Measurements from ENCODE around the gene RTCB.

Gene RTCB

GRCh38 chr22:32411829-32412592 lies at the start of gene RTCB:
Gene RTCB (minus strand): TSS chr22:32412247. CDS start chr22:32412156, 91 bp downstream.
- peak; percentile 94 for DNase-seq

GRCh38 chr22:32457031-32457430 lies 45.0 kb upstream of the RTCB start:
- DNase-seq = no peak

GRCh38 chr22:32448980-32449379 lies 36.9 kb upstream of the RTCB start:
- no peak for DNase-seq

GRCh38 chr22:32446321-32446720 lies 34.3 kb upstream of the RTCB start:
- no peak for DNase-seq

GRCh38 chr22:32444068-32444467 lies 32.0 kb upstream of the RTCB start:
- no peak for DNase-seq

GRCh38 chr22:32430352-32430751 lies 18.3 kb upstream of the RTCB start:
- no peak for DNase-seq

- DNase-seq = no peak
Observed at GRCh38 chr22:32426881-32427280, 14.8 kb upstream of the RTCB start.

- no peak for DNase-seq
Observed at GRCh38 chr22:32423664-32424063, 11.6 kb upstream of the RTCB start.

- no peak for DNase-seq
Observed at GRCh38 chr22:32422062-32422461, 10.0 kb upstream of the RTCB start.

- DNase-seq = no peak
Observed at GRCh38 chr22:32421484-32421883, 9.4 kb upstream of the RTCB start.

GRCh38 chr22:32417906-32418305 lies 5.9 kb upstream of the RTCB start:
- no peak for DNase-seq

GRCh38 chr22:32416556-32417085 lies 4.6 kb upstream of the RTCB start:
- DNase-seq = no peak

- no peak for DNase-seq
Observed at GRCh38 chr22:32414191-32414590, 2.1 kb upstream of the RTCB start.

GRCh38 chr22:32413719-32414118 lies 1.7 kb upstream of the RTCB start:
- DNase-seq = no peak

GRCh38 chr22:32411402-32411801 lies 645 bp downstream of the RTCB start:
- no peak for DNase-seq

GRCh38 chr22:32410459-32410858 lies 1.6 kb downstream of the RTCB start:
- DNase-seq = no peak

- no peak for DNase-seq
Observed at GRCh38 chr22:32409977-32410376, 2.1 kb downstream of the RTCB start.

GRCh38 chr22:32407936-32408335 lies 4.1 kb downstream of the RTCB start:
- DNase-seq = no peak

GRCh38 chr22:32407312-32407711 lies 4.7 kb downstream of the RTCB start:
- DNase-seq = no peak

- no peak for DNase-seq
Observed at GRCh38 chr22:32404021-32404420, 8.0 kb downstream of the RTCB start.

- DNase-seq = no peak
Observed at GRCh38 chr22:32401486-32401885, 10.6 kb downstream of the RTCB start.

GRCh38 chr22:32396746-32397145 lies 15.3 kb downstream of the RTCB start:
- DNase-seq = no peak

- DNase-seq = no peak
Observed at GRCh38 chr22:32396255-32396654, 15.8 kb downstream of the RTCB start.

- DNase-seq = no peak
Observed at GRCh38 chr22:32395107-32395506, 16.9 kb downstream of the RTCB start.

- DNase-seq = no peak
Observed at GRCh38 chr22:32389685-32390084, 22.4 kb downstream of the RTCB start.

All from midbrain (tissue), 1 donor.